H1 (cell line): ENCODE data around the gene MCM6. TPM values are rescaled to one million over a fixed set of nuclear protein-coding genes. Genes with fewer than 3 reads are reported as not detected.

ENCODE experiments used
- SAP30 ChIP-seq: fragments of 300-600 bp; sonication (generic); IDR thresholded peaks from 2 replicates; pipeline ENCODE4 v1.7.1; 2012; ENCODE audit warnings: low read length, moderate library complexity, mild to moderate bottlenecking, inconsistent platforms; ENCODE audit not compliant: insufficient read depth, insufficient replicate concordance
- SIX5 ChIP-seq: IDR thresholded peaks from 2 replicates; pipeline ENCODE4 v1.6.1; 2011; ENCODE audit warnings: mild to moderate bottlenecking, low read depth, low read length
- TAF1 ChIP-seq: IDR thresholded peaks from 2 replicates; pipeline ENCODE4 v1.6.1; 2011; ENCODE audit warnings: mild to moderate bottlenecking, low read depth, low read length
- TAF7 ChIP-seq: optimal IDR thresholded peaks from 2 replicates; pipeline ENCODE3; 2011; ENCODE audit warnings: low read depth, mild to moderate bottlenecking, inconsistent platforms, low read length, moderate library complexity, borderline replicate concordance
- USF2 ChIP-seq: IDR thresholded peaks from 2 replicates; pipeline ENCODE4 v1.6.1; 2011; ENCODE audit warnings: low read length, improper control_type of control experiment
- polyA plus RNA-seq, 7 experiments: library from polyadenylated mRNA; depleted of rRNA in 3 of 7; stranded (reverse) in 5 of 7; unstranded in 2 of 7; fragments of >200 nt in 5 of 7; fragments of 200-250 nt in 2 of 7; gene quantifications; 1 replicate in 5 of 7; 2 replicates in 1 of 7; 4 replicates in 1 of 7; pipeline versions ENCODE4 v1.2.1 to v1.2.3, GENCODE V29; 2011 to 2013; ENCODE audit warnings: missing spikeins in 2 of 7, mixed read lengths in 2 of 7
- total RNA-seq: library from RNA; stranded (reverse); fragmentation: NEBNext Ultra II Directional; extraction: Animal tissue kit (Norgen Biotek cat#: 25700); gene quantifications from 2 replicates; pipeline ENCODE4 v1.2.1, GENCODE V29; 2021

Gene MCM6
- total and polyA plus RNA-seq, 2 of the 8 experiments (the other 6 are each of a cell fraction or from before 2014, with no cell fraction given): 60.2 to 134 TPM

GRCh38 chr2:135898234-135898786 lies 22.1 kb upstream of the MCM6 start (continued):
- no peak for TF ChIP-seq SIX5
- TF ChIP-seq TAF1: no peak
- TF ChIP-seq TAF7: no peak
- TF ChIP-seq USF2: no peak
- TF ChIP-seq SAP30: no peak
